ENCODE data around the gene ZNF14.

DNA sequence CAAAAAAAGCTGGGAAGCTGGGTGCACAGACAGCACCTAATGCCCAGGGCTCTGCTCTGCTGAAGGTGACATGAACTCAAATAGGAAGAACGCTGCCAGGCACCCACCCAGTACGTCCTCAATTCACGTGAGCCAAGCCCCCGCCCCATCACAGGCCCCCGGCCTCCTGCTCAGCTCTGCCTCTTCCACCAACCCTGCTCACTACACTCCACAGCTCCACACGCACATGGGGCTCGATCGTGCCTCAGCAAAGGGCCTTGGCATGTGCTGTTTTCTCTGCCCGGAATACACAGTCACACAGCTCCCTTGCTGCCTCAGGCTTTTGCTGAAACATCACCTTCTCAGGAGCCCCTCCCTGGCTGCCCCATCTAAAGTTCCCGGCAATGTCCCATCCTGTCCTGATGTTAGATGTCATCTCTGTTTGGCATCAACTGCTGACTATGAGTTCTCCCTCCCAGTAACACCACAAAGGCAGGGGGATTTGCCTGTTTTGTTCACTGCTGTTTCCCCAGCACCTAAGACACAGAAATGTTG is 71.7 kb downstream of the ZNF14 start:
- TF ChIP-seq, protein P1, sequence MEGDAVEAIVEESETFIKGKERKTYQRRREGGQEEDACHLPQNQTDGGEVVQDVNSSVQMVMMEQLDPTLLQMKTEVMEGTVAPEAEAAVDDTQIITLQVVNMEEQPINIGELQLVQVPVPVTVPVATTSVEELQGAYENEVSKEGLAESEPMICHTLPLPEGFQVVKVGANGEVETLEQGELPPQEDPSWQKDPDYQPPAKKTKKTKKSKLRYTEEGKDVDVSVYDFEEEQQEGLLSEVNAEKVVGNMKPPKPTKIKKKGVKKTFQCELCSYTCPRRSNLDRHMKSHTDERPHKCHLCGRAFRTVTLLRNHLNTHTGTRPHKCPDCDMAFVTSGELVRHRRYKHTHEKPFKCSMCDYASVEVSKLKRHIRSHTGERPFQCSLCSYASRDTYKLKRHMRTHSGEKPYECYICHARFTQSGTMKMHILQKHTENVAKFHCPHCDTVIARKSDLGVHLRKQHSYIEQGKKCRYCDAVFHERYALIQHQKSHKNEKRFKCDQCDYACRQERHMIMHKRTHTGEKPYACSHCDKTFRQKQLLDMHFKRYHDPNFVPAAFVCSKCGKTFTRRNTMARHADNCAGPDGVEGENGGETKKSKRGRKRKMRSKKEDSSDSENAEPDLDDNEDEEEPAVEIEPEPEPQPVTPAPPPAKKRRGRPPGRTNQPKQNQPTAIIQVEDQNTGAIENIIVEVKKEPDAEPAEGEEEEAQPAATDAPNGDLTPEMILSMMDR (conservative IDR thresholded peaks at IDR 0.05 in 1 of 2, IDR thresholded peaks at IDR 0.05 in 1 of 2; ENCODE audit: extremely low read depth in 1 of 2, insufficient read depth in 1 of 2, low read depth in 1 of 2, low read length in 2 of 2), result no peak
- TF ChIP-seq EZH2 (IDR thresholded peaks at IDR 0.05; ENCODE audit: borderline replicate concordance, low read length), result no peak

All from mammary epithelial cell (primary cell).